ENCODE measurements around the gene CIRBP. TPM values are rescaled to one million over a fixed set of nuclear protein-coding genes. Genes with fewer than 3 reads are reported as not detected.

Gene CIRBP
- total RNA-seq = 98.2 and 370 TPM in 2 replicates

GRCh38 chr19:1269065-1269477 is at the start of gene CIRBP:
Gene CIRBP (plus strand): TSS chr19:1269332. CDS start chr19:1270934, 1,602 bp downstream.

GRCh38 chr19:1237754-1238368 is 31.3 kb upstream of the CIRBP start, which contains the start of gene CBARP:
Gene CBARP (minus strand): TSS chr19:1238005. CDS start chr19:1236100, 1,905 bp downstream.

GRCh38 chr19:1241417-1242095 is 27.6 kb upstream of the CIRBP start, which contains the start of gene ATP5F1D:
Gene ATP5F1D (plus strand): TSS chr19:1241751. CDS start chr19:1241851, 100 bp downstream.

GRCh38 chr19:1248139-1248785 is 20.9 kb upstream of the CIRBP start, which contains the start of gene MIDN:
Gene MIDN (plus strand): TSS chr19:1248583. CDS start chr19:1250297, 1,714 bp downstream.

GRCh38 chr19:1275260-1275975 is 6.3 kb downstream of the CIRBP start, which contains the start of gene FAM174C:
Gene FAM174C (plus strand): TSS chr19:1275530. CDS start chr19:1275550, 20 bp downstream.

GRCh38 chr19:1285737-1286360 is 16.7 kb downstream of the CIRBP start, which contains the start of gene EFNA2:
Gene EFNA2 (plus strand): TSS chr19:1285873. CDS start chr19:1286169, 296 bp downstream.

Other genes starting within 250 kb of the CIRBP start
- gene TMEM259, start 248.2 kb upstream of the CIRBP start, total RNA-seq = 64.1 and 101 TPM in 2 replicates
- not detected in 2 replicates for gene RNU6-2, start 247.8 kb upstream of the CIRBP start, total RNA-seq
- 186 and 319 TPM in 2 replicates for gene CNN2, start 242.7 kb upstream of the CIRBP start, total RNA-seq
- gene ABCA7, start 229.2 kb upstream of the CIRBP start, total RNA-seq = 6.0 and 7.9 TPM in 2 replicates
- gene ARHGAP45, start 202.2 kb upstream of the CIRBP start, total RNA-seq = 1.7 and 4.0 TPM in 2 replicates
- gene POLR2E, start 174.0 kb upstream of the CIRBP start, total RNA-seq = 135 and 143 TPM in 2 replicates
- 249 and 483 TPM in 2 replicates for gene GPX4, start 165.3 kb upstream of the CIRBP start, total RNA-seq
- gene SBNO2, start 95.1 kb upstream of the CIRBP start, total RNA-seq = 36.8 and 60.2 TPM in 2 replicates
- gene STK11, start 63.6 kb upstream of the CIRBP start, total RNA-seq = 79.3 and 109 TPM in 2 replicates
- 1.6 and 5.3 TPM in 2 replicates for gene CBARP, start 31.3 kb upstream of the CIRBP start, total RNA-seq
- gene ATP5F1D, start 27.6 kb upstream of the CIRBP start, total RNA-seq = 26.8 and 51.5 TPM in 2 replicates
- gene MIDN, start 20.7 kb upstream of the CIRBP start, total RNA-seq = 24.9 and 33.2 TPM in 2 replicates
- 29.7 and 45.3 TPM in 2 replicates for gene FAM174C, start 6.2 kb downstream of the CIRBP start, total RNA-seq
- not detected in 2 replicates for gene EFNA2, start 16.5 kb downstream of the CIRBP start, total RNA-seq
- gene NDUFS7, start 114.6 kb downstream of the CIRBP start, total RNA-seq = 63.7 and 92.6 TPM in 2 replicates
- gene GAMT, start 132.2 kb downstream of the CIRBP start, total RNA-seq = 33.7 and 61.5 TPM in 2 replicates
- gene DAZAP1, start 138.3 kb downstream of the CIRBP start, total RNA-seq = 50.4 and 60.5 TPM in 2 replicates
- 434 and 768 TPM in 2 replicates for gene RPS15, start 169.1 kb downstream of the CIRBP start, total RNA-seq
- gene APC2, start 180.8 kb downstream of the CIRBP start, total RNA-seq = 0.29 and 0.83 TPM in 2 replicates
- gene C19orf25, start 209.9 kb downstream of the CIRBP start, total RNA-seq = 30.8 and 41.5 TPM in 2 replicates
- 1.5 and 4.0 TPM in 2 replicates for gene PCSK4, start 221.0 kb downstream of the CIRBP start, total RNA-seq
- gene REEP6, start 221.8 kb downstream of the CIRBP start, total RNA-seq = 0.87 and 4.6 TPM in 2 replicates
- 5.7 and 11.7 TPM in 2 replicates for gene ADAMTSL5, start 243.7 kb downstream of the CIRBP start, total RNA-seq